GM12891 (cell line): ENCODE measurements around the gene WT1.

Experiments used
- PAX5 ChIP-seq: IDR thresholded peaks from 2 replicates; pipeline ENCODE4 v1.6.1; 2011; ENCODE audit warnings: low read length, moderate library complexity, mild to moderate bottlenecking; ENCODE audit not compliant: insufficient read depth, severe bottlenecking
- POLR2A ChIP-seq: IDR thresholded peaks from 2 replicates; pipeline ENCODE4 v1.6.1; 2011; ENCODE audit warnings: low read depth, low read length, control low read depth
- POLR2AphosphoS5 ChIP-seq: IDR thresholded peaks from 2 replicates; pipeline ENCODE4 v1.6.1; 2011; ENCODE audit warnings: low read depth, low read length, control low read depth
- POU2F2 ChIP-seq: IDR thresholded peaks from 2 replicates; pipeline ENCODE4 v1.6.1; 2011; ENCODE audit warnings: low read depth, mild to moderate bottlenecking, control low read depth, low read length, moderate library complexity
- SPI1 ChIP-seq: IDR thresholded peaks from 2 replicates; pipeline ENCODE4 v1.6.1; 2011; ENCODE audit warnings: low read depth, low read length, control low read depth
- TAF1 ChIP-seq: IDR thresholded peaks from 2 replicates; pipeline ENCODE4 v1.6.1; 2011; ENCODE audit warnings: low read depth, low read length, control low read depth

DNA sequence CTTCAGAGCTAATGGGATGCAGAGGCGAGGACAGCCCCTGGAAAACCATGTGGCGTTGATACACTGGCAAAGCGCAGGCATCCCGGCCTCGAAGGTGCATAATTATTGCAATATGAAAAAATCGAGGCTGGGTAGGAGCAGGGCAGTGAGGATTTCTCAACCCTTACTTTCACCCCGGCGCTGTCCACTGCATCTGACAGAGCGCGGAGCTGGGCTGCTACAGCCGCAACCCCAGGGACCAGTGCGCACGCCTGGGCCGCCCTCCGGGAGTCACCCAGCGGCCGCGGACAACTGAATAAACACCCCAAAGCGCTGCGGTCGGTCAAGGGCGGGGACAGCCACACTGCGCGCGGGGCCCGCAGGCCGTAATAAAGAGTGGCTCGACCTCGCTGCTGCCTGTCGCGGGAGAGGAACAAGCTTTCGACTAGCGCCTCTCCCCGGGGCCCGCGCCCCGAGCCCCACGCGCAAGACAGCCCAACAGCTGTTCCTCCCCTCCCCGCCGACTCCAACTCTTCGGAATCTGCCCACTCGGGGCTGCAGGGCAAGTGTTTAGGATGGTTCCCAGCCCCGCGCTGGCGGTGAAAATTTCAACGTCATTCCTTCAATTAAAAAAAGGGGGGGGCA is 3.6 kb upstream of the WT1 start:
- TF ChIP-seq POLR2A (no peak), POLR2AphosphoS5 (no peak), TAF1 (no peak), PAX5 (no peak), SPI1 (no peak), POU2F2 (no peak)
